Kidney epithelial cell (primary cell): ENCODE data around the gene TNP1. TPM values are rescaled to one million over a fixed set of nuclear protein-coding genes. Genes with fewer than 3 reads are reported as not detected.

Source experiments
- DNase-seq: peaks from one replicate; pipeline ENCODE4 v3.0.0-alpha.2; 2010; ENCODE audit warnings: low read depth
- H3K27me3 ChIP-seq: 2 replicates; pipeline ENCODE4 v1.6.0; 2011; ENCODE audit warnings: low read length; ENCODE audit not compliant: control insufficient read depth, insufficient read depth
- H3K36me3 ChIP-seq: 2 replicates; pipeline ENCODE4 v1.5.1; 2011; ENCODE audit warnings: low read length; ENCODE audit not compliant: control insufficient read depth, insufficient read depth
- H3K4me3 ChIP-seq: 2 replicates; pipeline ENCODE4 v1.5.1; 2011; ENCODE audit warnings: low read depth, mild to moderate bottlenecking, control low read depth, low read length
- CTCF ChIP-seq: IDR thresholded peaks from 2 replicates; pipeline ENCODE4 v1.5.1; 2011; ENCODE audit warnings: mild to moderate bottlenecking, moderate library complexity, low read length, control low read depth, inconsistent platforms; ENCODE audit not compliant: insufficient read depth, poor library complexity, severe bottlenecking
- total RNA-seq: library from RNA; depleted of rRNA; stranded (reverse); fragments of >200 nt; gene quantifications from 2 replicates; pipeline ENCODE4 v1.2.3, GENCODE V29; 2015

The TNP1 gene
- total RNA-seq, 1 donor from 2014 or later = not detected

GRCh38 chr2:216879727-216880508, 20.1 kb upstream of the TNP1 start:
- H3K36me3 ChIP-seq = no peaks in the 10 kb centered on the region
- no peak for DNase-seq
- TF ChIP-seq CTCF = no peak
- no peaks in the 10 kb centered on the region for H3K27me3 ChIP-seq
- no peak overlapping the region for H3K4me3 ChIP-seq

GRCh38 chr2:216878072-216878471, 18.2 kb upstream of the TNP1 start:
- TF ChIP-seq CTCF = no peak
- no peaks in the 10 kb centered on the region for H3K27me3 ChIP-seq
- no peak overlapping the region for H3K4me3 ChIP-seq
- no peaks in the 10 kb centered on the region for H3K36me3 ChIP-seq
- no peak for DNase-seq

- H3K4me3 ChIP-seq = no peak overlapping the region
- TF ChIP-seq CTCF = peak; percentile 3
- DNase-seq = no peak
- no peaks in the 10 kb centered on the region for H3K27me3 ChIP-seq
- H3K36me3 ChIP-seq = no peaks in the 10 kb centered on the region
Observed at GRCh38 chr2:216877085-216877484, 17.2 kb upstream of the TNP1 start.

- TF ChIP-seq CTCF = no peak
- no peaks in the 10 kb centered on the region for H3K36me3 ChIP-seq
- H3K27me3 ChIP-seq = no peaks in the 10 kb centered on the region
- DNase-seq = no peak
- H3K4me3 ChIP-seq = no peak overlapping the region
Observed at GRCh38 chr2:216875862-216876261, 16.0 kb upstream of the TNP1 start.

- DNase-seq = no peak
- no peaks in the 10 kb centered on the region for H3K36me3 ChIP-seq
- no peaks in the 10 kb centered on the region for H3K27me3 ChIP-seq
- no peak overlapping the region for H3K4me3 ChIP-seq
- no peak for TF ChIP-seq CTCF
Observed at GRCh38 chr2:216873573-216873972, 13.7 kb upstream of the TNP1 start.

GRCh38 chr2:216872624-216873023, 12.8 kb upstream of the TNP1 start:
- Histone ChIP-seq H3K27me3 (no peaks in the 10 kb centered on the region), H3K36me3 (no peaks in the 10 kb centered on the region), H3K4me3 (no peak overlapping the region)
- TF ChIP-seq CTCF = no peak
- DNase-seq = no peak
